Heart left ventricle (tissue), 16 donors: ENCODE measurements around the gene CTDSPL2. TPM values are rescaled to one million over a fixed set of nuclear protein-coding genes. Genes with fewer than 3 reads are reported as not detected.

Experiments
- ATAC-seq, 4 donors: fragments of 200-7000 bp; cut with Tn5 transposase; one replicate each; pipeline ENCODE4 v1.9.1; 2020 to 2022; ENCODE audit warnings: moderate library complexity in 4 of 4, mild to moderate bottlenecking in 3 of 4, moderate number of reproducible peaks in 1 of 4
- DNase-seq, 5 donors: peaks; one replicate each; pipeline ENCODE4 v3.0.0-alpha.2; 2020
- H3K27ac ChIP-seq, 12 donors: fragments of 200-600 bp; sonication (generic) in 4 of 12; one replicate each; pipeline versions ENCODE4 v1.5.0 to v1.8.0; 2016 to 2022; ENCODE audit warnings: mild to moderate bottlenecking in 2 of 12
- H3K27me3 ChIP-seq, 9 donors: fragments of 200-600 bp; sonication (generic) in 2 of 9; one replicate each; pipeline versions ENCODE4 v1.5.1 to v1.8.0; 2016 to 2022; ENCODE audit warnings: mild to moderate bottlenecking in 3 of 9
- H3K36me3 ChIP-seq, 9 donors: fragments of 200-600 bp; sonication (generic) in 2 of 9; one replicate each; pipeline versions ENCODE4 v1.5.0 to v1.8.0; 2018 to 2022; ENCODE audit warnings: mild to moderate bottlenecking in 2 of 9
- H3K4me1 ChIP-seq, 12 donors: fragments of 200-600 bp; sonication (generic) in 4 of 12; one replicate each; pipeline versions ENCODE4 v1.5.0 to v1.8.0; 2016 to 2022; ENCODE audit warnings: mild to moderate bottlenecking in 3 of 12
- H3K4me3 ChIP-seq, 12 donors: fragments of 200-600 bp; sonication (generic) in 4 of 12; one replicate each; pipeline versions ENCODE4 v1.5.0 to v1.8.0; 2017 to 2022; ENCODE audit warnings: mild to moderate bottlenecking in 9 of 12, moderate library complexity in 4 of 12
- H3K9me3 ChIP-seq, 12 donors: fragments of 200-600 bp; sonication (generic) in 4 of 12; one replicate each; pipeline versions ENCODE4 v1.5.0 to v1.8.0; 2016 to 2022; ENCODE audit warnings: mild to moderate bottlenecking in 1 of 12
- CTCF ChIP-seq, 12 donors: fragments of 200-600 bp; sonication (generic) in 4 of 12; IDR thresholded peaks; one replicate each; pipeline versions ENCODE4 v1.5.0 to v1.8.0; 2018 to 2022; ENCODE audit warnings: antibody characterized with exemption in 12 of 12, mild to moderate bottlenecking in 5 of 12
- POLR2A ChIP-seq, 2 donors: fragments of 450-650 bp; IDR thresholded peaks; one replicate each; pipeline ENCODE4 v1.6.1; 2017; ENCODE audit warnings: antibody characterized with exemption in 2 of 2, mild to moderate bottlenecking in 2 of 2, moderate library complexity in 2 of 2
- WGBS, 4 donors: extraction: QIAGEN DNeasy Blood & Tissue Kit in 2 of 4; methylation state at CpG; one replicate each; pipeline versions ENCODE4 v1.1.5 to v1.1.7; 2013 to 2018; 5-methylcytosine and 5-hydroxymethylcytosine counted together
- intact Hi-C, 10 donors: fragments of 100-400 bp; cut with DNase I; formaldehyde crosslinking; loops; one replicate each; pipeline versions ENCODE4 v1.11.1 to v1.14.2; 2022
- polyA plus RNA-seq, 2 donors: library from polyadenylated mRNA; stranded (reverse); fragments of 200-250 nt; gene quantifications; one replicate each; pipeline ENCODE4 v1.2.3, GENCODE V29; 2013
- total RNA-seq, 9 donors: library from RNA; depleted of rRNA in 2 of 9; stranded (reverse); fragments of >200 nt in 2 of 9; fragmentation: NEBNext Ultra II Directional in 3 of 9; extraction: Animal tissue kit (Norgen Biotek cat#: 25700) in 3 of 9; gene quantifications; one replicate each; pipeline versions ENCODE4 v1.1.0 to v1.2.4, GENCODE V29; 2016 to 2023
- donor health status: ischemic (EF 13 %, LVEDD 7.1; RV severe dilation, severe dysfunction).
- donor health status: healthy with polysubstance abuse.
- donor health status: DM: no; HTN: yes; CAD: no.
- donor health status: DM: no; HTN: no; CAD: no.
- donor health status: ischemic (EF 25% LVEDD 6.9; RV normal size, moderate dysfunction).
- donor health status: ischemic (EF 25% LVEDD 5.7; RV mildly dilated, moderate dysfunction).
- donor health status: healthy.
- donor health status: DM: yes; HTN: yes; CAD: no.
- donor health status: ischemic (EF 35%, LVEDD 5.7; RV mildly dilated, moderate dysfunction).
- donor health status: nonischemic (EF 11% LVEDD 7.7; RV severe dilation, severe dysfunction).
- donor health status: DM: yes; HTN: yes; CAD: no.
- donor health status: PGD.
- donor health status: ischemic (EF 29% LVEDD 5.4; RV normal size, mild dysfunction).
- donor health status: nonischemic (EF 23%, LVEDD 6.1; RV moderate dilation, normal function).

Gene CTDSPL2
- total and polyA plus RNA-seq, 11 donors: 3.0 to 27.6 (median 18.3) TPM

GRCh38 chr15:44482090-44482489 lies 54.7 kb downstream of the CTDSPL2 start:
- 91 to 94% (median 93%) methylated on average over 2 of the region's 2 CpGs for WGBS, 4 donors
- DNase-seq (no peak), ATAC-seq (no peak)
- H3K27ac ChIP-seq: no peak overlapping the region
- no peak for TF ChIP-seq POLR2A (IDR thresholded peaks at IDR 0.05)
- peaks cover 0 to 30% (median 16%) of the 10 kb centered on the region in 9 donors for H3K36me3 ChIP-seq
- no peaks in the 10 kb centered on the region for H3K9me3 ChIP-seq
- H3K27me3 ChIP-seq: no peaks in the 10 kb centered on the region
- no peak overlapping the region for H3K4me3 ChIP-seq
- peaks cover 0 to 7% (median 0%) of the 10 kb centered on the region in 12 donors for H3K4me1 ChIP-seq
- intact Hi-C loops: no loop called here

- peak in 1 of 4 donors; percentile 44 for ATAC-seq
- 56 to 64% (median 62%) methylated on average over 3 of the region's 3 CpGs for WGBS, 4 donors
Measured at GRCh38 chr15:44485880-44486279, 58.5 kb downstream of the CTDSPL2 start.

GRCh38 chr15:44489464-44489863 lies 62.0 kb downstream of the CTDSPL2 start:
- no peak overlapping the region for H3K4me3 ChIP-seq
- peaks cover 0 to 93% (median 72%) of the 10 kb centered on the region in 9 donors for H3K36me3 ChIP-seq
- H3K4me1 ChIP-seq: peaks cover 0 to 7% (median 0%) of the 10 kb centered on the region in 12 donors
- DNase-seq: no peak
- ATAC-seq: peak in 2 of 4 donors; percentile 50 to 62
- no peak for TF ChIP-seq CTCF (IDR thresholded peaks at IDR 0.05)
- TF ChIP-seq POLR2A (IDR thresholded peaks at IDR 0.05): no peak
- 81 to 96% (median 89%) methylated on average over 1 of the region's 1 CpG for WGBS, 4 donors
- H3K27me3 ChIP-seq: no peaks in the 10 kb centered on the region
- H3K9me3 ChIP-seq: no peaks in the 10 kb centered on the region
- intact Hi-C loops: no loop called here
- H3K27ac ChIP-seq: no peak overlapping the region

More at GRCh38 chr15:44485880-44486279, 58.5 kb downstream of the CTDSPL2 start:
- intact Hi-C loops: no loop called here
- H3K4me1 ChIP-seq: peaks cover 0 to 8% (median 0%) of the 10 kb centered on the region in 12 donors
- no peaks in the 10 kb centered on the region for H3K27me3 ChIP-seq
- peaks cover 0 to 66% (median 50%) of the 10 kb centered on the region in 9 donors for H3K36me3 ChIP-seq
- no peak overlapping the region for H3K4me3 ChIP-seq
- DNase-seq: no peak
- TF ChIP-seq POLR2A (IDR thresholded peaks at IDR 0.05): no peak
- no peak for TF ChIP-seq CTCF (IDR thresholded peaks at IDR 0.05)
- no peaks in the 10 kb centered on the region for H3K9me3 ChIP-seq
- no peak overlapping the region for H3K27ac ChIP-seq

- intact Hi-C loops: no loop called here
- Histone ChIP-seq H3K4me1 (peaks cover 0 to 7% (median 0%) of the 10 kb centered on the region in 12 donors), H3K27me3 (no peaks in the 10 kb centered on the region), H3K27ac (no peak overlapping the region), H3K9me3 (no peaks in the 10 kb centered on the region), H3K4me3 (no peak overlapping the region), H3K36me3 (peaks cover 0 to 91% (median 72%) of the 10 kb centered on the region in 9 donors)
- ATAC-seq: no peak
- DNase-seq: no peak
- WGBS, 4 donors: 83 to 84% (median 84%) methylated on average over 3 of the region's 3 CpGs
- TF ChIP-seq CTCF (IDR thresholded peaks at IDR 0.05) (no peak), POLR2A (IDR thresholded peaks at IDR 0.05) (no peak)
Measured at GRCh38 chr15:44490622-44491021, 63.2 kb downstream of the CTDSPL2 start.

- 89 to 96% (median 94%) methylated on average over 7 of the region's 7 CpGs for WGBS, 4 donors
- TF ChIP-seq POLR2A (IDR thresholded peaks at IDR 0.05) (no peak), CTCF (IDR thresholded peaks at IDR 0.05) (no peak)
- DNase-seq (no peak), ATAC-seq (no peak)
- Histone ChIP-seq H3K9me3 (no peaks in the 10 kb centered on the region), H3K4me3 (no peak overlapping the region), H3K4me1 (peaks cover 0 to 7% (median 0%) of the 10 kb centered on the region in 12 donors), H3K27ac (no peak overlapping the region), H3K36me3 (peaks cover 0 to 93% (median 75%) of the 10 kb centered on the region in 9 donors), H3K27me3 (no peaks in the 10 kb centered on the region)
- intact Hi-C loops: no loop called here
Measured at GRCh38 chr15:44492040-44492439, 64.6 kb downstream of the CTDSPL2 start.
